Activated T-helper 1 cell treated with Interleukin-2 at 50 U/mL for 16 hours (primary cell): ENCODE data around the gene NID1.
"Not testable (repeated sequence)": the region's sequence is repeated elsewhere in the genome, so short reads cannot be mapped to it uniquely, and the experiment has no call there.

Source experiments
- DNase-seq: peaks from one replicate; pipeline ENCODE4 v3.0.0-alpha.2; 2020; ENCODE audit warnings: low read depth

NID1 gene

DNA sequence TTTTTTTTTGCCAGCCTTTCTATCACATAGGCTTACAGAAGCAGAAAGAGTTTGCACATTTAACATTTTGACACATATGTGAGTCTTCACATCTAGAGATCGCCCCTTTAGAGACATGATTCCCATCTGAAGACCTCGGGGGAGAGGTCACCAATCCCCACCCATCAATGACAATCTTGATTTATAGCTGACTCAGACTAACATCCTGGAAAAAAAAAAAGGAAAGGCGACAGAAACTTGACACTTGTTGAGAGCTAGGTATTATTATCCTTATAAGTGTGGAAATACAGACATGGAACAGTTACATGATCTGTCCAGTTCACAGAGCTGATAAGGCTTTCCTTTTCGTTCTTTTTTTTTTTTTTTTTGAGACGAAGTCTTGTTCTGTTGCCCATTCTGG is 28.0 kb upstream of the NID1 start:
- no peak for DNase-seq

DNA sequence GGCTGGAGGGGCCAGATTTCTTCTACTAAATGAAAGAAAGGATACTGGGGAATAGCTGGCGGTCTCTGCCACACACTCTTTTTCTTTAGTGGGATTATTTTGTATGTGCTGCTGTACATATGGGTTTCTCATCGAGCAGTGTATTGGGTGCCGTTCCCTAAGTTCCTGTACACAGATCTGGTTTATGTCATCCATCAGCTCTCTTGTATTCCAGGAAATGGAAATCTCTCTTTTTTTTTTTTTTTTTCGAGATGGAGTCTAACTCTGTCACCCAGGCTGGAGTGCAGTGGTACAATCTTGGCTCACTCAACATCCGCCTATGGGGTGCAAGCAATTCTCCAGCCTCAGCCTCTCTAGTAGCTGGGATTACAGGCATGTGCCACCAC is 27.0 kb upstream of the NID1 start:
- no peak for DNase-seq

DNA sequence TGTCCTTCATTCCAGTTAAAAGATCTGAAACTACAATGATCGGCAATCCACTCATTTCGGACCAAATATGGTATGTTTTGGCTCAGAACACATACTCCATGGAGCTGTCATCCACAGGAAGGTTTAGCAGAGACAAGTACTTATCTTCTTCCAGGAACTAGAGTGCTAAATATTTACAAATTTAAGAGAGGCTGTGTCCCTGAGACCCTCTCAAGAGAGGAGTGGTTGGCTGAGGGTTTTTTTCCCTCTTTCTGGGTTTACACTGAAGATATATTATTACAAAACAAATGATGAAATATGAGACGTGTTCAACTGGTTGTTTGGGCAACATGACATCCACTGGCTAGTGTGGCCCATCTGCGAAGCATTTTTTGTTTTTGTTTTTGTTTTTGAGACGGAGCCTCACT is 25.9 kb upstream of the NID1 start:
- DNase-seq: no peak

DNA sequence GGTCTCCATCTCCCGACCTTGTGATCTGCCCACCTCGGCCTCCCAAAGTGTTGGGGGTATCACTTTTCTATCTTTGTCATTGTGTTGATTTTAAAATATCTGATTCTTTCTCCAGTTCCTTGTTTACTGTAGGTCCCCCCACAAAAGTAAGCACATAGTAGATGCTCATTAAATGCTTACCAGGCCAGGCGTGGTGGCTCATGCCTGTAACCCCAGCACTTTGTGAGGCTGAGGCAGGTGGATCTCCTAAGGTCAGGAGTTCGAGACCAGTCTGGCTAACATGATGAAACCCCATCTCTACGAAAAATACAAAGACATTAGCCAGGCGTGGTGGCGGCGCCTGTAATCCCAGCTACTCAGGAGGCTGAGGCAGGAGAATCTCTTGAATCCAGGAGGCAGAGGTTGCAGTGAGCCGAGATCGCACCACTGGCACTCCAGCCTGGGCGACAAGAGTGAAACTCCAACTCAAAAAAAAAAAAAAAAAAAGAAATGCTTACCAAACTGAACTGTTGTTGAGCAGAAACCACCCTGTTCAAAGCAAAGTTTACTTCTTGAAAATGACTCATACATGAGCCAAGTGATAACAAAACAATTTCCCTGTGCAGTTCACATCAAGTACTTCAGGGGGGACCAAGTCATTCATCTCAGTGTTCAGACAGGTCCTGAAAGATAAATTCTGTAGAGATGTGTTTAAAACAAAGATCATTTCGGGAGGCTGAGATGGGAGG is 24.3 kb upstream of the NID1 start:
- no peak for DNase-seq

DNA sequence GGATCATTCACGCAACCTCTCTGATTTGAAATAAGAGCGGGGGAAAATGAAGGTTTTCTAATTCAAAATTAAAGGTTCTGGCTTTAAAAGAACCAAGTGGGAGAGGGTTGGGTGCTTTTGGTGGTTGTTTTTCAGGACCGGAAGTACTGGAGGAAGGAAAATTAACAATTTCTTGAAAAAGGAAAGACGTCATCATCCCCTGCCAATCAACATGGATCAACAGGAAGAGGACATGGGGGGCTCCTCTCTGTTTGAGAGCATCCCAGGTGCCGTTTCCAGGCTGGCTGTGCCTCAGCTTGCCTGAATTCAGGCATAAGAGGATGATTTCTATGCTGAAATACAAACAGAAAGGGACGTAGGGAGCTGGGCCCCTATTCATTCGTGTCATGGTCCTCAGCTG is 21.6 kb upstream of the NID1 start:
- DNase-seq: no peak

DNA sequence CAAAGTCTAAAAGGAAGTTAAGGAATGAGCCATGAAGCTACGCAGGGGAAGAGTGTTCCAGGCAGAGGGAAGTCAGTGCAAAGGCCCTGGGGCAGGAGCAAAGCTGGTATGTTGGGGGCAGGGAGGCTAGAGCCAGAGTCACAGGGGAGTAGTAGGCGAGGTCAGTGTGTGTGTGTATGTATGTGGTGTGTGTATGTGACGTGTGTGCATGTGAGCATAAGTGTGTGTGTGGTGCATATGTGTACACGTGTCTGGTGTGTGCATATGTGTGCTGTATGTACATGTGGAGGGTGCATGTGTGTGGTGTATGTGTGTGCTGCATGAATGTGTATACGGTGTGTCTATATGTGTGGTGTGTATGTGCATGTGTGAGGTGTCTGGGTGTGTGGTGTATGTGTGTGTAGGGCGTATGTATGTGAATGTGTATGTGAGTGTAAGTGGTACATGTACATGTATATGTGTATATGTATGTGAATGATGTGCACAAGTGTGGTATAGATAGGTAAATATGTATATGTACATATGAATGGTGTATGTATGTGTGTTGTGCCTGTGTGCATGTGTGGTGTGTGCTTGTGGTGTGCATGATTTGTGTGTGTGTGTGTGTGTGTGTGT is 20.8 kb upstream of the NID1 start:
- DNase-seq: no peak

DNA sequence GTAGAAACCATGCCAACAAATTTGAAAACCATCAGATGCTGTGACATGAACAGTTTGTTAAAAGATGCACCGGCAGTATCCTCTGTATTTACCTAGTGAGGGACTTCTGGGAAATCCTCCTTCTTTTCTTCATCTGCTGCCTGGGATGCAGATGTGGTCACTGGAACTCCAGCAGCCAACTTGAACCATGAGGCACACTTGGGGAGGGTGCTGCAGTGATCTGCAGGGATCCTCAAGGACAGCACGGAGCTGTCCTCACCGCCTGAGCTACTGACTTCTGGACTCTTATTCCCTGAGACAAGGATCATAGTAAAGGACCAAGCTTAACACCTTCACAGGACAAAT is 19.5 kb upstream of the NID1 start:
- DNase-seq: no peak

DNA sequence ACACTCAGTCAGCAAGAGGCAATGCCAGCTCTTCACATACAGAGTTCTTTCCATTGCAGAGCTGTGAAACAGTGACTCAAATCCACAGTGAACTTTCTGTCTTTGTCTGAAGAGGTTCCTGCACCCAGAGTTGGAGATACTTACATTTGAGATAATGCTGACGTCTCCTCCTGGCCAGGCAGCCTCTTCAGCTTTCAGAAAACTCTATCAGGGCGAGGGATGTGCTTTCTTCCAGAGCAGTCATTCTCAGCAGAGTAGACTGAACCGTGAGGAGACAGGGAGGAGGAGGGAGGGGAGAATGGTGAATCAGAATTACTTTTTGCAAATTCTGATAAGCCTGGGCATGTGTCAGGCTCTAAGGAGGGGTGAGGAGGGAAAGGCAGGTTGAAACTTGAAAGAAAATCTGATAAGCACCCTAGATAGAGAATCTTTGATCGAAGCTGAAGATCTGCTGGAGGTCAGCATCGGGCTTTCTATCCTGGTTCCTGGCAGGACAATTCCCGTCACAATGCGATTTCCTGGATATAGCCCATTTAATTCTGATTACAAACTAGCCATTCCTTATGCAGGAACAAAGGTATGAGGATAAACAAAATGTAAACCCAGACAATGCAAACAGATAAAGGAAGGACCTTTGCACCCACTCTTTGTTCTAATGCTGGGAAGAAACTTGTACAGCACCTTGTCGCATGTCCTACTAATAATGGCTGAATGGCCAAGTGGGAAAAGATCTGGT is 18.9 kb upstream of the NID1 start:
- DNase-seq: no peak

DNA sequence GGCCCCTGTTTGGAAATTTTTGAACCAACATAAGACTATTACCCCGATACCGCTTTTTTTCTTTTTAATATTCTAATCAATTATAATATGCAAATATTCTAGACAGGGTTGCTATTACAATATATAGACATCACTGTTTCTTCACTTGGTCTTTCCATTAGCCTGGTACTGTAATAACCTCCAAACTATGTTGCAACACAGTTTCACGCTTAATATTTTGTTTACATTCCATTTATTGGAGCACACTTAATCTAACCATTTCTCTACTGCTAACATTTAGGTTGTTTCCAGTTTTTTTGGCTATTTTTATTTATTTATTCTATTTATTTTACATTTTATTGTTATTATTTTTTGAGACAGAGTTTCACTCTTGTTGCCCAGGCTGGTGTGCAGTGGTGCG is 17.6 kb upstream of the NID1 start:
- DNase-seq: no peak

DNA sequence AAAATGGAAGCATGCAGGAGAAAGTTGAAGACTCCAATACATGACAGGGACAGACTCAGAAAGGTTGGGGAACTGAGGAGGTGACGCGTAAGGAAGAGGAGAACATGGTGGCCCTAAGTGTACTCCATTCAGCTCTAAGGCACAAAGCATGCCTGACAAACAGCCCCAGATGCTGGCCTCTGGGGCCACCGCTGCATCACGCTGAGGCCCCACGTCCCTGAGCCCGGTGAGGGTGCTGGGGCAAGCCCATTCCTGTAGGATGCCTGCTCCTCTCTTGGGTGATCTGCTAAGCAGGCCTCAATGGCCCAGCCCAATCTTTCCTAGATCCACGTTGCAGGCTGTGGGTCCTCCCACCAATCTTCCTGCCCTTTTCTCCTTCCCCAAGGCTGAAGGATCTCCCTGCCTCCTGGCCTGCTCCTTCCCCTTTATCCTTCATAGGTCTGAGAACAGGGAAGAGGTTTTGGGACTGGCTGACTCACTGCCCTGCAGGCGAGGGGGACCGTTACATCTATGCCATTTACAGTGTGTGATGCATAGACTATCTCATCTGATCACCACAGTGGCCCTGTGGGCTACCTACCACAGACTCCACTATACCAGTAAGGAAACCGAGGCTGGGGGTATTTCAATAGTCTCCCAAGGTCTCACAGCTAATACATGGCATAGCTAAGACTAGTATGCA is 16.8 kb upstream of the NID1 start:
- no peak for DNase-seq

DNA sequence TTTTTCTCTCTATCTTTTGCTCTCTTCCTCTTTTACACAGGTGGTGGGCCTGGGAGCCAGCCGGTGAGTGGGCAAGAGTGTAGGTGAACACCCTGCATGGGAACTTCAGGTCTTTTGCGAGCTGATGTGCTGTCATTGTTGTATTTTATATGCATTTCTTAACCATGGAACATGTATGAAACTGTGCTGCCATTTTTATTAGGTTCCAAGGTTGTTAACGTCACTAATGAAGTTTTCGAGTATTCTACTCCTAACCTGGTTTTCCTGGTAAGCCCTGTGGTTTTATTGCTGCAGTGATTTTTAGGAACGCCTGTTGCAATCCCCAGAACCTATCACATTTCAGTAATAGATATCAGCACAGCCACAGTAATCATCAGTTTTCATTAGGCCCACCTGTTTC is 14.8 kb upstream of the NID1 start:
- no peak for DNase-seq

DNA sequence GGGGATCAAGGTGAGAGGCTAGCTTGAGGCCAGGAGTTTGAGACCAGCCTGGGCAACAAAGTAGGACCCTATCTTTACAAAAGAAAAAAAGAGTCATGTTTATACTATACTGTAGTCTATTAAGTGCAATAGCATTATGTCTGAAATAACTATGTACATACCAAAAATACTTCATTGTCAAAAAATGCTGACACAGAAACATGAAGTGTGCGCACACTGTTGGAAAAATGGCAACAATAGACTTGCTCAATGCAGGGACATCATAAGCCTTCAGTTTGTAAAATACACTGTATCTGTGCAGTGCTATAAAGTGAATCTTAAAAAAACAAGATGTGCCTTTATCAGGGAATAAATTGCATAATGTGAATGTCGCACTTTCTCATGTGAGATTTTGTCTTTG is 14.1 kb upstream of the NID1 start:
- no peak for DNase-seq

DNA sequence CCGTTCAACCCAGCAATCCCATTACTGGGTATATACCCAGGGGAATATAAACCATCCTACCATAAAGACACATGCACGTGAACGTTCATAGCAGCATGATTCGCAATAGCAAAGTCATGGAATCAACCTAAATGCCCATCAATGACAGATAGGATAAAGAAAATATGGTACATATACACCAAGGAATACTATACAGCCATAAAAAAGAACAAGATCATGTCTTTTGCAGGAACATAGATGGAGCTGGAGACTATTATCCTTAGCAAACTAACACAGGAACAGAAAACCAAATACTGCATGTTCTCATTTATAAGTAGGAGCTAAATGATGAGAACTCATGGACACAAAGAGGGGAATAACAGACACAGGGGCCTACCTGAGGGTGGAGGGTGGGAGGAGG is 13.2 kb upstream of the NID1 start:
- not testable (repeated sequence) for DNase-seq

DNA sequence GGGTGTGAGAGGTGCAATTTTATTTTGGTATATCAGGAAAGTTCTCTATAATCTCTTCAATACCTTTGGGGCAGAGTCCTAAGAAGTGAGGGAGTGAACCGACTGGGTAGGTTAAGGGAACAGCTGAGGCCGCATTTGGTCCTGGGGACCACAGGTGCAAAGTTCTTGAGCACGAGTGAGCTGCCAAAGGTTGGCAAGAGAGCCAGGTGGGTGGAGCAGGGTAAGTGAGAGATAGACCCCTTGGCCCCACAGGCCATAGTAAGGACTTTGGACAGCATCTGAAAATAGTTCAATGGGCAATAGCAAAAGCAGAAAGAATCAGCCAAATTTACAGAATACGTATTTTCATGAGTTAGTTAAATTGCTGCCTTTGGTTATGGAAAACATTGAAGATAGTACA is 11.0 kb upstream of the NID1 start:
- no peak for DNase-seq

DNA sequence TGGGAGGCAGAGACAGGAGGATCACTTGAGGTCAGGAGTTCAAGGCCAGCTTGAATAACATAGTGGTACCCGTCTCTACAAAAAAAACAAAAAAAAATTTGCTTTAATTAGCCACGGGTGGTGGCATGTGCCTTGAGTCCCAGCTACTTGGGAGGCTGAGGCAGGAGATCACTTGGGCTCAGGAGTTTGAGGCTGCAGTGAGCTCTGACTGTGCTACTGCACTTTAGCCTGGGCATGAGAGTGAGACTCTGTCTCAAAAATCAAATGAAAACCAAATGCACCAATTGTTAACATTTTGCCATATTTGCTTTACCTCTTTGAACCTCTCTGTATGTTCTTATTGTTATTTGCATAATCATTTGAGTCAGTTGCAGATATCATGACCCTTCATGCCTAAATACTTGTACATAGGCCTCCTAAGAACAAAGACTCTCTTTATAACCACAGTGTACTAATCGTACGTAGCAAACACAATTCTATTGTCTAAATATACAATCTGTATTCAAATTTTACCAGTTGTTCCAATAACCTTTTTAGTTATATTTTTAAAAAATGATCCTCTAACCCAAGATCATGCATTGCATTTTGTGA is 8.5 kb upstream of the NID1 start:
- no peak for DNase-seq

DNA sequence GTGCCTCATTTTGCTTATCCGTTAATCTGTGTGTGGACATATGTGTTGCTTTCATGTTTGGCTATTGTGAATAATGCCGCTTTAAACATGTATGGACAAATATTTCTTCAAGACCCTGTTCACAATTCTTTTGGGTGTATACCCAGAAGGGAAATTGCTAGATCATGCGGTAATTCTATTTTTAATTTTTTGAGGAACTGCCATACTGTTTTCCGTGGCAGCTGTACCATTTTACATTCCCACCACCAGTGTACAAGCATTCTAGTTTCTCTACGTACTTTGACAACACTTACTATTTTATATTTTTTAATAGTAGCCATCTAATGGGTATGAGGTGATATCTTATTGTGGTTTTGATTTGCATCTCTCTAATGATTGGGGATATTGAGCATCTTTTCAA is 7.1 kb upstream of the NID1 start:
- DNase-seq: no peak

DNA sequence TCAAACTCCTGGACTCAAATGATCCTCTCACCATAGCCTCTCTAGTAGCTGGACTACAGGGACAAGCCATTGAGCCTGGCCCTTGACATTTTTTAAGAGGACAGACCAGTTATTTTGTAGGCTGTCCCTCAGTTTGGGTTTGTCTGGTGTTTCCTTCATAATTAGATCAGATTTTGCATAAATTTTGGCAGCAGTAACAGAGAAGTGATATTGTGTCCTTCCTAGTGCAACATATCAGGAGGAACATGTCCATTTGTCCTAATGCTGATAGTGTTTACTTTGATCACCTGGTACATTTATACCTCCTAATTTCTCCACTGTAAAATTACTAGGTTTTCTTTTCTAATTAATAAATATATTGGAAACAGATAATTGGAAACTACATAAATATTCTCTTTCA is 5.9 kb upstream of the NID1 start:
- no peak for DNase-seq

DNA sequence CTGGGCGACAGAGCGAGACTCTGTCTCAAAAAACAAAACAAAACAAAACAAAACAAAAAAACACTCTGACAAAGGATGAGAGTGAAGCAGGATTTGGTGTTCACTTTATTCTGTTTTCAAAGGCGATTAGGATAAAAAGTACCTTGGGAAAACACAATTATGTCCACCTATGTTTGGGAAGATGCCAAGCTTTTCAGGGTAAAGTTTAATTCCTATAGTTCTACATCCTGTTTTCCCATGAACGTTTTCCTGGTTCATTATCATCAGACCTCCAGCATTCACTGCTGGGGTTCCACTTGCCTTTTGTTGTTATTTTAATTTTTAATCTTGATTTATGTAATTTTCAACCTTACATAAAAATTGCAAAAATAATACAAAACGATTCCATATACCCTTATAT is 4.9 kb upstream of the NID1 start:
- DNase-seq: no peak

DNA sequence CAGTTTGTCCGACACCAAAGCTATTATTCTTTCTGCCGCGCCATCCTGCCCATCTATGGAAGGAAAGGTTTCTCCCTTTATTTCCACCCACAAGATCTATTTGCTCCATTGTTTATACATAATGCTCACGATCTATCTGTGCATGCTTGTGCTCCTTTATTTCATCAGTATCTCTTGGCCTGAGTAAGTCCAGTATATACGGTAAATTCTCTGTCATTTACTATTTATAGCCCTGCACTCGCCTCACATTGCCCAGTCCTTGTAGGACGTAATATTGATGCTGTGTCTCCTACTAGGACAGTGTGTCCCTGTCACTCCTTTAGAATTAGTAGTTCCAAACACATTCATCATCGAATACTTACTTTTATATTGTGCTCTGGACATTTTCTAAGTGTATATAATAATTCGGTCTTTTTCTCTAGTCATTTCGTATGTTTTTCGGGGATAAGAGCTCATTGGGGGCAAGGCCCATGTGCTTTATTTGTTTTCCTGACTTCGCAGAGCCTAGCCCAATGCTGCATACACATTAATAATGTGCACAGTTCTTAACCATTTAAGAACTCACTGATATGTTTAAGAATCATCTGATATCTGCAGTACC is 3.1 kb upstream of the NID1 start:
- no peak for DNase-seq

DNA sequence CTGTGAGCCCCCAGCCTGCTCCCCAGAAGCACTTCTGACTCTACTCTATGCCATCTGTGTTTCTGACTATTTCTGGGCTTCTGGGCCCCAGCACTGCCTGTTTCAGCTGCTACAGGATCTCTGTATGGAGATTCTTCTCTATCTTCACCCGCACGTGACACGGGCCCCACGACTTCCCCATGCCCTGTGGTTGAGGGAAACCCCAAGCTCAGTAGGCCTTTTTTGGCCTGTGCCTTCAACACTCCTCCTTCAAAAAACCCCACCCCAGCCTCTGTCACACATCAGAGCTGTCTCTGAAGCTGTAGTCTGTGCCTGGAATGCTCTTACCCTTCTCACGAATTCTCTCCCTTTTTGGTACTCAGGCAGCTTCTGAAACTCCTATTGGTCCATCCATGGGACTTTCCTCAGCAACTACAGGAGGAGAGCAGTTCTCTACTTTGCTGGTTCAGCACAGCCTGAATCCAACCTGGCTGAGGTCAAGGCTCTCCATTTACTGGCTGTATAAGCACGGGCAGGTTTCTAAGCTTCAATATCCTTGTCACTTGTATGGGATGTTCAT is 2.0 kb upstream of the NID1 start:
- peak; percentile 20 for DNase-seq

DNA sequence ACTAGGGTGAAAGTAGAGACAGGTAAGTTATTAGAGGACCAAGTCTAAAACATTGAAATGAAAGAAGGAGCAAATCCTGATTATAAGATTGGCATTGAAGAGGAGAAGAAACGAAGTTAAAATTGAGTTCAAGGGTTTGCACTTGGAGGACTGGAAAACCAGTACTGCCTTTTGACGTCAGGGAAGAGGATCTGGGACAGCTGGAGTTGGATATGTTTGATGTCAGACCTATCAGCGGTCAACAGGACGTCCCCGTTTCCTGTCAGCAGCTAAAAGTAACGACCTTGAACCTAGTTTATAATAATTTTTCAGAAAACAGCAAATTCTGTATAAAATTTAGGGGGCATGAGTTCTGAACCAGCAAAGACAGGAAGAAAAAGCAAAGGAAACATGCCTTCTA is 1.2 kb upstream of the NID1 start:
- no peak for DNase-seq

DNA sequence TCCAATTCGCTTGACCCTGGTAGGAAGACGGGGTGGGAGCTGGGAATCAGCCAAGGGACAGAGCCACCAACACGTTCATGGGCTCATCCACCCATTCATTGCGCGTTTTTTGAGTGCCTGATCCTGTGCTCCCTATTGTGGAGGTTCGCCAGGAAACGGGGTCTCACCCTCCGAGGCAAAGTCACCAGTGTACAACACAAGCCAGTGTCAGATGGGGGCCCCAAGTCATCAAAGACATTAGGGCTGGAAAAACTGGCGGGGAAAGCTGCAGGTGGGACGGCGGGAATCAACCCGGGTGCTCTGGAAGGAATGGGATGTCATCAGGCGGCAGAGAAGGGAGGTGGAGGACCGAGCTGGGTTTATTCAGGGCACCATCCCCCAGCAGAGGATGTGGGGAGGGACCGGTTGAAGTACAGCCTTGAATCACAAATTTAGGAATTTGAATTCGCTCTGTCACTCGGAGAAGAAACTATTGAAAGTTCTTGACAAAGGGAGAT is 667 bp upstream of the NID1 start:
- no peak for DNase-seq
